ENCODE data around the gene SVIL.

SVIL gene

DNA sequence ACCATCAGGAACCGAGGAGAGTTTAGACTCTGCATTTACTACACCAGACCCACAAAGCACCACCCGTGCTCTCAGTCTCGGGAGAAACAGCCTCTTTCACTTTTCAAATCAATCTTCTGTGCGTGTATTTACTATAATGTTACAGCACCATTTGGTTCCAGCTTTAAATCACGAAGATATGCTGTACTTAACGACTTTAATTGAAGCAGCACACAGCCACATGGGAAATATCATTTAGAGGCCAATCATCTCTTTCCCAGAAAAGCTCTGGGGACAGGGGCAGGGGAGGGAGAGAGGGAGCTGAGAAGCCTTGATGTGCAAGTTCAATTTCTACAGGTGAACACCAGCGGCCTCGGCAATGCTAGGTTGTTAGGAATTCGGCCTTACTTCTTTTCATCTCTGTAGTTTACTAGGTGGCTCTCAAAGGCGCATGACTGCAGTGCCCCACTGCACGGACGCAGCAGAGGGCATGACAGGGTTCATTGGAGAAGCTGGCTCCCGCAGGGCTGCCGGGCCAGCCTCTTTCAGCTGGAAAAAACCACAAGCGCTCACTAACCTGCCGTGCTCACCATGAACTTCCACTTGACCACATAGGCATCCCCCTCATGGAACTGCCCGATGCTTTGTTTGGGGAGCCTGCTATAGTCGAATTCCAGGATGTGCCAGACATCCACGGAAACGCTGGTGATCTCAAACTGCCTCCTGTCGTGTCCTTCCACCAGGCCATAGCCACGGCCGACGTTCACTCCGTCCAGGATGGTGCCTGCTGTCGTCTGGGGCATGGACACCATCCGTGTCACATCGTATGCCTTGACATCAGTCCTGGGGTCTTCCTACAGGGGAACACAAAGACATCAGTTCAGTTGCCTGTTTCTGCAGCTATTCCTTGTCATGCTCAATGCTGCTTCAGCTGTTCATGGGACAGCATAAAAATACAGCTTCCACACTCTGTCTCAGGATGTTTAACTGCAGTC is 154.5 kb downstream of the SVIL start:
- no peak for TF ChIP-seq CTCF (conservative IDR thresholded peaks at IDR 0.05; ENCODE audit: low read length)
- no peak for DNase-seq (ENCODE audit: low read depth)
- H3K4me3 ChIP-seq (ENCODE audit: low read length) = no peak overlapping the region

DNA sequence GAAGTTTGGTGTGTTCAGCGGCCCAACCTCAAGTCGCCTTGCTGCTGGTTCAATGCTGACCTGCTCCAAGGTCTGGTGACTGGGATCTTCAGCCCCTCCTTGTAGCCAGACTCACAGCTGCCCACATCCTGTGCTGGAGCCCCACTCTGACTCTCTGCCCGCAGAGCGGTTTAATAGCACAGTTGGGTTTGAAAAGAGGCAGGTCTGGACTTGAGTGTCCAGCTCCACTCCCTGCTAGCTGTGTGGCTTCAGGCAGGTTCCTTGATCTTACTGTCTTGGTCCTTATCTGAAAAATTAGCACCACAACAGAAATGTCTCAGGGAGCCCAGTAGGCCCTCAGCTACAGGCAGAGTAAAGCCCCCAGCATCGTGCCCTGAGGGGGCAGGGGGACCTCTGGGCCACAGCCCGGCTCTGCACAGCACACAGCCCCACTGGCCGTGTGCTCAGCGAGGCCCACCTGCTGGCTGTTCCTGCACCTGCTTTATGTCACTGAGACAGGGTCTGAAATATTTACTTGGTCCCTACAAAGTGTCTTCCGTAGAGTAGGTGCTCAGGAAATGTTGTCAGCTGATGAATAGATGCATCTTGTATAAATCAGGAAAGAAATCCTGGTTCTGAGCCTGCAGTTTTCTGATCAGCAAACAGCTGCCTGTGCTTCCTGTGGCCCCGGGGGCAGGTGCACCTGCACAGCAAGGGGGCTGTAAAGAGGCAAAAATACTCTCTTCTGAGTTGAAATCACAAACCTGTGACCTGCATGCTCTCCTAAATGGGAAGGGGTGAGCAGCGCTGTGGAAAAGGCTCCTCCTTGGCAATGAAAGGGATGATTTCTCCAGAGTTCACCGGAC is 155.5 kb downstream of the SVIL start:
- peak; percentile 27 for DNase-seq (ENCODE audit: low read depth)
- TF ChIP-seq CTCF (conservative IDR thresholded peaks at IDR 0.05; ENCODE audit: low read length) = no peak
- no peak overlapping the region for H3K4me3 ChIP-seq (ENCODE audit: low read length)

DNA sequence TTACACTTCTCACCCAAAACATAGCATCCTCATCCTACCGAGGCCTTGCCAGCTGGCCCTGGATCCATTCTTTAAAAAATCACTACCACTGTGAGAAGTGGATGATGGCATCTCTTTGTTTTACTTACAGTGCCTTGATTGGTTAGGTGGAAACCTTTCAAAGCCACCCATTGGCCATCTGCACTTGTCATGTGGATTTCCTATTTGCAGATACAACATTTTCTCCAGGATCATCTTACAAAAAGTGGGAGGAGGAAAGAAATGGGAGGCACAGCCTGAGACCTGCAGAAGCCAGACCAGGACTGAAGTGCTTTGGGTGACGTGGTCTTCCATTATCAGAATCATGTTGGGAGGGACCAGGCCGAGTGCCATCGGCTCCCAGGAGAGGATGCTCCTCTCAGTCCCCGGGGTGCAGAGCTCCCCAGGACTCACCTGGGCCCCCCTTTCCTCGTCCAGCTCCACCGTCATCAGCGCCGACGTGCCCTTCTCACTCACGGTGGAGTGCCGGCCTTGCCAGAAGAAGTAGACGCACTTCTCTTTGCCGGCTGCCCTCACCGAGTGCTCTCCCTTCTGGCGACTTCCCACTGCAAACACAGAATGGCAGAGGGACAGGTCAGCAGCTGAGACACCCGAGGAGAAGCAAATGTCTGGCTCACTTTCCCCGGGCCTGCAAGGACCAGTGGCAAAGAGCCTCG is 161.2 kb downstream of the SVIL start:
- H3K4me3 ChIP-seq (ENCODE audit: low read length) = no peak overlapping the region
- no peak for DNase-seq (ENCODE audit: low read depth)
- no peak for TF ChIP-seq CTCF (conservative IDR thresholded peaks at IDR 0.05; ENCODE audit: low read length)

DNA sequence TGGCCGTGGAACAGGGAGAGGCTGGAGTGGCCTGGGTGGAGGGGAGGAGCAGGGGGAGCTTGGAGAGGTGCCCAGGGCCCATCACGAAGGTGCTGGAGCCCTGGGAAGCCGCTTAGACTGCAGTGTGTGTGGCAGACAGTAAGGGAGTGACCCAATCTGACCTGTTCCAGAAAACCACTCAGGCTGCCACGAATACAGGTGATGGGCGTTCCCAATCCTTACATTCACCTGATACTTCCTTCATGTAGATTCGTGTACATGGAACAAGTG is 161.7 kb downstream of the SVIL start:
- TF ChIP-seq CTCF (conservative IDR thresholded peaks at IDR 0.05; ENCODE audit: low read length) = no peak
- H3K4me3 ChIP-seq (ENCODE audit: low read length) = no peak overlapping the region

DNA sequence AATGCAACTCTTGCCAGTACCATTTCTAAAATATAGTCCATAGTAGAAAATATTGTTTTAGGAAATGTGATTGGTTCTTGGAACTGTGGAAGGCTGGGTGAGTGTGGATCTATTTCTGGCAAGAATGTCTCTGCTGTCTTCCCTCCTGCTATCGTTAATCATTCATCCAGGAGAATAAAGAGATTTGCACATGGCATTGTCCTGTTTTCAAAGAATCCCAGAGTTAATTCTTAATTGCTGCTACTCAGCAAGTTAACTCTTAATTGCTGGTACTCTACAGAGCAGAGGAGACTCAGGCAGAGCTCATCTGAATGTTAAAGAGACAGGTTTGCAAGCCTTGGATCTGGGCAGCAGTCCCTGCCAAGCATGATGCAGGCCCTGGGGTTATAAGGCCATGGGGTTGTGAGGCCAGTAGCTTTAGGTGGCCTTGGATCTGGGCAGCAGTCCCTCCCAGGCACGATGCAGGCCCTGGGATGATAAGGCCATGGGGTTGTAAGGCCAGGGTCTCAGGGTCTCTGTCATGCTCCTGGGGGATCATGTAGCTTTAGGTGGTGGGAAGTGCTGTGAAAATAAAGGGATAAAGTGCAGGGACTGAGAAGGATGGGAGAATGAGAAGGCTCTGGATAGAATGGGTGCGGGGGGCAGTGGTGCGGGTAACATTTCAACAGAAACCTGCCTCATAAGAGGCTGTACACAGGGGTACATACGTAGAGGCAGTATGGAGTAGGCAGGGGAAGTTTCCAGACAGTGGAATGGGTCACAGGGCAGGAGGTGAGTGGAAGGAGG is 162.3 kb downstream of the SVIL start:
- H3K4me3 ChIP-seq (ENCODE audit: low read length) = no peak overlapping the region
- DNase-seq (ENCODE audit: low read depth) = no peak
- TF ChIP-seq CTCF (conservative IDR thresholded peaks at IDR 0.05; ENCODE audit: low read length) = no peak

More for the DNA sequence above, 161.7 kb downstream of the SVIL start:
- DNase-seq (ENCODE audit: low read depth) = no peak

GRCh38 chr10:29471544-29471859 is 163.3 kb downstream of the SVIL start:
- no peak for TF ChIP-seq CTCF (conservative IDR thresholded peaks at IDR 0.05; ENCODE audit: low read length)
- no peak overlapping the region for H3K4me3 ChIP-seq (ENCODE audit: low read length)
- peak; percentile 79 for DNase-seq (ENCODE audit: low read depth)

Measured in AG10803 (cell line).